ENCODE results near the gene CBX3. TPM values are rescaled to one million over a fixed set of nuclear protein-coding genes. Genes with fewer than 3 reads are reported as not detected.

CBX3 gene
- total RNA-seq, 3 donors from 2014 or later (not counting 1 experiment from before 2014, with no cell fraction given) = 103 to 126 (median 109) TPM

DNA sequence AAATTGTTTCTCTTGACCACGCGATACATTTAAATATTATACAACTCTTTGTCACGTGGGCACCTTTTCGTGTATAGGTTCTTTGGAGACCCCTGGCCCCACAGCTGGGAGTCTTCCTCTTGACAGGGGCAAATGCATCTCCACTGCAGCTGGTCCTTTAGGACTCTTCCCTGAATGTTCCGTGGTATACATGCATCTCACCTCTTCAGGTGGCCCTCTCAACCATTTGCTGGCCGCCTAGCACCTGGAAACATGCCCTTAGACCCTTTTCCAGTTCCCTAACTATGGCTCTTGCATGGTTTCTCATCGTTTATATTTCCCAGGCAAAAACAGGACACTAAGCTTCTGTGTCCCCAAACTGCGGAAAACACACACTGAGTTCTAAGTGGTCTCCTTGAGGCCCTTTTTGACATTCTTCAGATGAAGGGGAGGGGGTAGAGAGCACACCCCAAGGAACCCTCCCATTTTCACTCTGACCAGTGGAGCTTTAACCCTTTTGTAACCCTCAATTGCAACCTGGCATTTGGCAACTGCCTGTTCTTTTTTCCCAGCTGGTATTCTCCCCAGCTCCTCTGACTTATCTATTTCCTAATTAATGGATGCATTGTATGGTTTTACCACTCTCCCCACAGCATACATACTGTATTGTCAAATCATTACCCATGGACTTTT, 21.6 kb upstream of the CBX3 start:
- Histone ChIP-seq H3K9me3 (ENCODE audit: control insufficient read depth, insufficient read depth, low read length) (no peaks in the 10 kb centered on the region), H3K4me3 (ENCODE audit: low read length) (no peak overlapping the region), H3K4me1 (ENCODE audit: control insufficient read depth, insufficient read depth, low read length) (peaks cover 26% of the 10 kb centered on the region), H3K27ac (ENCODE audit: low read length) (no peak overlapping the region), H3K36me3 (ENCODE audit: control insufficient read depth, insufficient read depth, low read length) (no peaks in the 10 kb centered on the region), H3K27me3 (ENCODE audit: control insufficient read depth, insufficient read depth, low read length) (no peaks in the 10 kb centered on the region)
- no peaks in the 10 kb centered on the region for H3K9me3 Mint-ChIP-seq
- peak overlapping the region; percentile 69 to 100 for H3K27ac Mint-ChIP-seq
- DNase-seq (no peak), ATAC-seq (no peak)
- H3K36me3 Mint-ChIP-seq = no peaks in the 10 kb centered on the region
- H3K27me3 Mint-ChIP-seq (ENCODE audit: low read depth in 2 of 2) = no peaks in the 10 kb centered on the region
- H3K4me3 Mint-ChIP-seq = no peak overlapping the region
- intact Hi-C loops (cut with micrococcal nuclease) = no loop called here
- peaks cover 43 to 53% of the 10 kb centered on the region in 2 donors for H3K4me1 Mint-ChIP-seq
- 80% methylated on average over 8 of the region's 8 CpGs for WGBS (ENCODE audit: insufficient coverage)
- TF ChIP-seq, protein P1, sequence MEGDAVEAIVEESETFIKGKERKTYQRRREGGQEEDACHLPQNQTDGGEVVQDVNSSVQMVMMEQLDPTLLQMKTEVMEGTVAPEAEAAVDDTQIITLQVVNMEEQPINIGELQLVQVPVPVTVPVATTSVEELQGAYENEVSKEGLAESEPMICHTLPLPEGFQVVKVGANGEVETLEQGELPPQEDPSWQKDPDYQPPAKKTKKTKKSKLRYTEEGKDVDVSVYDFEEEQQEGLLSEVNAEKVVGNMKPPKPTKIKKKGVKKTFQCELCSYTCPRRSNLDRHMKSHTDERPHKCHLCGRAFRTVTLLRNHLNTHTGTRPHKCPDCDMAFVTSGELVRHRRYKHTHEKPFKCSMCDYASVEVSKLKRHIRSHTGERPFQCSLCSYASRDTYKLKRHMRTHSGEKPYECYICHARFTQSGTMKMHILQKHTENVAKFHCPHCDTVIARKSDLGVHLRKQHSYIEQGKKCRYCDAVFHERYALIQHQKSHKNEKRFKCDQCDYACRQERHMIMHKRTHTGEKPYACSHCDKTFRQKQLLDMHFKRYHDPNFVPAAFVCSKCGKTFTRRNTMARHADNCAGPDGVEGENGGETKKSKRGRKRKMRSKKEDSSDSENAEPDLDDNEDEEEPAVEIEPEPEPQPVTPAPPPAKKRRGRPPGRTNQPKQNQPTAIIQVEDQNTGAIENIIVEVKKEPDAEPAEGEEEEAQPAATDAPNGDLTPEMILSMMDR (IDR thresholded peaks at IDR 0.05) = no peak

DNA sequence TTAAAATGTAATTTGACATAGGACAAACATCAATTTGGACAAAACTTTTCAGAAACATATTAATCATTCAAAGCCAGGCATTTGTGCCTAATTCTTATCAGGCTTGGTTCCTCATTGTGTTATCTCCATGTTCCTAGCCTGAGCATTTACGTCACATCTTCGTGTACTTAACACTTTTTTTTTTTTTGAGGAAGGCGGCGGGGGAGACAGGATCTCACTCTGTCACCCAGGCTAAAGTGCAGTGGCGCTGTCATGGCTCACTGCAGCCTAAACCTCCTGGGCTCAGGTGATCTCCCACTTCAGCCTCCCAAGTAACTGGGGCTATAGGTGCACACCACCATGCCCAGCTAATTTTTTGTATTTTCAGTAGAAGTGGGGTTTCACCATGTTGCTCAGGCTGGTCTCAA, 20.8 kb upstream of the CBX3 start:
- TF ChIP-seq, protein P1 (IDR thresholded peaks at IDR 0.05) = no peak
- Histone ChIP-seq H3K4me3 (ENCODE audit: low read length) (no peak overlapping the region), H3K9me3 (ENCODE audit: control insufficient read depth, insufficient read depth, low read length) (no peaks in the 10 kb centered on the region), H3K27me3 (ENCODE audit: control insufficient read depth, insufficient read depth, low read length) (no peaks in the 10 kb centered on the region), H3K27ac (ENCODE audit: low read length) (no peak overlapping the region), H3K36me3 (ENCODE audit: control insufficient read depth, insufficient read depth, low read length) (no peaks in the 10 kb centered on the region), H3K4me1 (ENCODE audit: control insufficient read depth, insufficient read depth, low read length) (peaks cover 26% of the 10 kb centered on the region)
- WGBS (ENCODE audit: insufficient coverage) = 86% methylated on average over 5 of the region's 5 CpGs
- Mint-ChIP-seq H3K4me1 (peaks cover 52 to 61% of the 10 kb centered on the region in 2 donors), H3K27ac (peak overlapping the region; percentile 69 to 100), H3K4me3 (no peak overlapping the region), H3K9me3 (no peaks in the 10 kb centered on the region), H3K36me3 (no peaks in the 10 kb centered on the region), H3K27me3 (ENCODE audit: low read depth in 2 of 2) (no peaks in the 10 kb centered on the region)
- intact Hi-C loops (cut with micrococcal nuclease) = no loop called here
- ATAC-seq (peak; percentile 16 to 64 (median 58)), DNase-seq (no peak)

DNA sequence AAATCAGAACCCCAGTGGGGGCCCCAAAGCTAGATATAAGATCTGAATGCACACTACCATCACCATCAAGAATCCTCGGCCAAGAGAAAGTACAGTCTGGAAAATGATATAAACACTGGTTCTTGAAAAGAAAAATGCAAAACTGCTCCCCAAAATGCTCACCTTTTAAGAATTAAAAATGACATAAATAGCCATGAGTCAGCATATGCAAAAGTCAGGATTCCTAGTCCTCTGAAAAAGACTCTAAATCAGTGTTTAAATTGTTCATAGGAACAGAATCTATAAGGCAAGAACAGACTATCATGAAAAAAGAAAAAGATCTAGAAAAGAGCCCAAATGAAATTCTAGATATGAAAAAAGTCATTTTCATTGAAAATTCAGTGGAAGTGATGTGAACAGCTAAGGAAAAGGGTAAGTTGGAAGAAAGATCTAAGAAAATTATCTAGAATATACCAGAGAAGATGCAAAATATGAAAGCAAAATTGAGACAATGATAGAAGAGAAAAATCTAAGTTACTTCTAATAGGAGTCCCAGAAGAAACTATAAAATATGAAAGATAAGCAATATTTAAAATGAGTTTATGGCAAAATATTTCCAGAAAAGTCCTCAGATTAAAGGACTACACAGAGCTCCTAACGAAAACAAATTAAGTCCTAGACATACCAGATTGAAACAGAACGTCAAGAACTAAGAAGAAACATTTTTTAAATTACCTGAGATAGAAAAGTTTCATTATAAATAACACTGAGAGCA, 19.9 kb upstream of the CBX3 start:
- H3K9me3 ChIP-seq (ENCODE audit: control insufficient read depth, insufficient read depth, low read length) = no peaks in the 10 kb centered on the region
- peak overlapping the region; percentile 69 to 100 for H3K27ac Mint-ChIP-seq

More for the DNA sequence above, 19.9 kb upstream of the CBX3 start:
- H3K27ac ChIP-seq (ENCODE audit: low read length) = no peak overlapping the region
- Mint-ChIP-seq H3K9me3 (no peaks in the 10 kb centered on the region), H3K4me3 (peak overlapping the region; percentile 40), H3K36me3 (no peaks in the 10 kb centered on the region), H3K27me3 (ENCODE audit: low read depth in 2 of 2) (no peaks in the 10 kb centered on the region), H3K4me1 (peaks cover 59 to 68% of the 10 kb centered on the region in 2 donors)
- TF ChIP-seq, protein P1 (IDR thresholded peaks at IDR 0.05) = no peak
- DNase-seq (no peak), ATAC-seq (no peak)
- WGBS (ENCODE audit: insufficient coverage) = no CpG with 5 or more reads among the region's 3 CpGs
- H3K36me3 ChIP-seq (ENCODE audit: control insufficient read depth, insufficient read depth, low read length) = peaks cover 4% of the 10 kb centered on the region
- intact Hi-C loops (cut with micrococcal nuclease) = no loop called here
- peaks cover 26% of the 10 kb centered on the region for H3K4me1 ChIP-seq (ENCODE audit: control insufficient read depth, insufficient read depth, low read length)
- no peaks in the 10 kb centered on the region for H3K27me3 ChIP-seq (ENCODE audit: control insufficient read depth, insufficient read depth, low read length)
- H3K4me3 ChIP-seq (ENCODE audit: low read length) = no peak overlapping the region

Data from natural killer cell (primary cell).